ENCODE data around the gene TUBGCP2.
"Not testable (repeated sequence)": the region's sequence is repeated elsewhere in the genome, so short reads cannot be mapped to it uniquely, and the experiment has no call there.

Gene TUBGCP2

GRCh38 chr10:133267829-133268228 lies 40.8 kb downstream of the TUBGCP2 start:
- Histone ChIP-seq H3K36me3 (ENCODE audit: control insufficient read depth, insufficient read depth, low read length) (no peaks in the 10 kb centered on the region), H3K4me3 (ENCODE audit: low read depth, low read length) (no peak overlapping the region), H3K27ac (no peak overlapping the region), H2AFZ (no peak overlapping the region), H3K9me3 (ENCODE audit: control insufficient read depth, low read length) (no peaks in the 10 kb centered on the region), H3K9ac (no peak overlapping the region), H3K4me1 (no peaks in the 10 kb centered on the region), H3K27me3 (ENCODE audit: control insufficient read depth, insufficient read depth, low read length) (no peaks in the 10 kb centered on the region), H3K79me2 (no peaks in the 10 kb centered on the region), H3K4me2 (ENCODE audit: low read length) (no peak overlapping the region)
- no peak for TF ChIP-seq CTCF (IDR thresholded peaks at IDR 0.05)

- TF ChIP-seq CTCF (IDR thresholded peaks at IDR 0.05), result no peak
- no peak overlapping the region for H3K4me3 ChIP-seq (ENCODE audit: low read depth, low read length)
- H3K79me2 ChIP-seq, result no peaks in the 10 kb centered on the region
- H3K36me3 ChIP-seq (ENCODE audit: control insufficient read depth, insufficient read depth, low read length), result no peaks in the 10 kb centered on the region
- H2AFZ ChIP-seq, result no peak overlapping the region
- H3K9ac ChIP-seq, result no peak overlapping the region
- no peaks in the 10 kb centered on the region for H3K9me3 ChIP-seq (ENCODE audit: control insufficient read depth, low read length)
- no peaks in the 10 kb centered on the region for H3K27me3 ChIP-seq (ENCODE audit: control insufficient read depth, insufficient read depth, low read length)
- no peak overlapping the region for H3K27ac ChIP-seq
- H3K4me1 ChIP-seq, result no peaks in the 10 kb centered on the region
- no peak overlapping the region for H3K4me2 ChIP-seq (ENCODE audit: low read length)
These were observed 41.4 kb downstream of the TUBGCP2 start for GRCh38 chr10:133267293-133267692.

- Histone ChIP-seq H2AFZ (no peak overlapping the region), H3K9me3 (ENCODE audit: control insufficient read depth, low read length) (no peaks in the 10 kb centered on the region), H3K4me1 (no peaks in the 10 kb centered on the region), H3K27ac (no peak overlapping the region), H3K27me3 (ENCODE audit: control insufficient read depth, insufficient read depth, low read length) (no peaks in the 10 kb centered on the region), H3K36me3 (ENCODE audit: control insufficient read depth, insufficient read depth, low read length) (no peaks in the 10 kb centered on the region), H3K4me3 (ENCODE audit: low read depth, low read length) (no peak overlapping the region), H3K4me2 (ENCODE audit: low read length) (no peak overlapping the region), H3K79me2 (no peaks in the 10 kb centered on the region), H3K9ac (no peak overlapping the region)
- TF ChIP-seq CTCF (IDR thresholded peaks at IDR 0.05), result no peak
These were observed 42.4 kb downstream of the TUBGCP2 start for GRCh38 chr10:133266056-133266795.

DNA sequence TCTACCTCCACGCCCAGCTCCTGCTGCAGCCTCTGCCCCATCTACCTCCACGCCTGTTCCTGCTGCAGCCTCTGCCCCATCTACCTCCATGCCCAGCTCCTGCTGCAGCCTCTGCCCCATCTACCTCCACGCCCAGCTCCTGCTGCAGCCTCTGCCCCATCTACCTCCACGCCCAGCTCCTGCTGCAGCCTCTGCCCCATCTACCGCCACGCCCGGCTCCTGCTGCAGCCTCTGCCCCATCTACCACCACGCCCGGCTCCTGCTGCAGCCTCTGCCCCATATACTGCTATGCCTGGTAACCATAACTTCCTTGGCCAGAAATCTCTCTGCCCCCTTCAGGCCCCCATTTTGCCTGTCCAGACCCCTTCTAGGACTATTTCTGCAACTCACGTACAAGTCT lies 43.6 kb downstream of the TUBGCP2 start:
- H3K27ac ChIP-seq; H3K36me3 ChIP-seq (ENCODE audit: control insufficient read depth, insufficient read depth, low read length); H3K79me2 ChIP-seq; H2AFZ ChIP-seq; H3K4me2 ChIP-seq (ENCODE audit: low read length); H3K4me1 ChIP-seq; H3K9ac ChIP-seq; H3K9me3 ChIP-seq (ENCODE audit: control insufficient read depth, low read length); H3K4me3 ChIP-seq (ENCODE audit: low read depth, low read length); H3K27me3 ChIP-seq (ENCODE audit: control insufficient read depth, insufficient read depth, low read length): not testable (repeated sequence)

DNA sequence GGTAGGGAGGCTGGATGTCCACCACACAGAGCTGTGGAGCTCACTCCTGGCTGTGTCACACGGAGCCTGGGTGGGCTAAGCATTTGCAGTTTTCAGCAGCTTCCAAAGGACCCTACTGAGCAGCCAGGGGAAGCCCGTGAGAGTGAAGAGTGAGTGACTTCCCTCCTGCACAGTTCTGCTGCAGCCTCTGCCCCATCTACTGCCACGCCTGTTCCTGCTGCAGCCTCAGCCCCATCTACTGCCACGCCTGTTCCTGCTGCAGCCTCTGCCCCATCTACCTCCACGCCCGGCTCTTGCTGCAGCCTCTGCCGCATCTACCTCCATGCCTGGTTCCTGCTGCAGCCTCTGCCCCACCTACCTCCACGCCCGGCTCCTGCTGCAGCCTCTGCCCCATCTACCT lies 44.2 kb downstream of the TUBGCP2 start:
- no peak overlapping the region for H3K4me3 ChIP-seq (ENCODE audit: low read depth, low read length)
- no peaks in the 10 kb centered on the region for H3K9me3 ChIP-seq (ENCODE audit: control insufficient read depth, low read length)
- TF ChIP-seq CTCF (IDR thresholded peaks at IDR 0.05), result no peak
- no peaks in the 10 kb centered on the region for H3K4me1 ChIP-seq
- no peaks in the 10 kb centered on the region for H3K27me3 ChIP-seq (ENCODE audit: control insufficient read depth, insufficient read depth, low read length)
- no peaks in the 10 kb centered on the region for H3K79me2 ChIP-seq
- no peak overlapping the region for H3K27ac ChIP-seq
- no peaks in the 10 kb centered on the region for H3K36me3 ChIP-seq (ENCODE audit: control insufficient read depth, insufficient read depth, low read length)
- H3K9ac ChIP-seq, result no peak overlapping the region
- H2AFZ ChIP-seq, result no peak overlapping the region
- H3K4me2 ChIP-seq (ENCODE audit: low read length), result no peak overlapping the region

All from parathyroid adenoma (tissue), 2 donors.